OCI-LY7 (cell line): ENCODE data around the gene IGIP. TPM values are rescaled to one million over a fixed set of nuclear protein-coding genes. Genes with fewer than 3 reads are reported as not detected.

Experiments used
- BruUV-seq: library from RNA; stranded (reverse); fragments of 400-500 nt; replicated peaks from 2 replicates; lab custom pipeline; 2021; lab: Mats Ljungman, UMichigan
- CTCF ChIA-PET: fragments of 300-600 bp; sonication (Branson Sonifier 250); formaldehyde crosslinking; loops from one replicate; lab custom pipeline; 2022; ENCODE audit warnings: antibody characterized with exemption; ENCODE audit not compliant: unreplicated experiment; lab: Charles Lee
- POLR2A ChIA-PET: fragments of 300-600 bp; sonication (Branson Sonifier 250); formaldehyde crosslinking; loops from one replicate; lab custom pipeline; 2022; ENCODE audit warnings: antibody characterized with exemption; lab: Charles Lee
- DNase-seq: peaks from one replicate; pipeline ENCODE4 v3.0.0-alpha.2; 2015; ENCODE audit warnings: low spot score
- H2AFZ ChIP-seq: fragments of 200-600 bp; sonication (generic), shearing (Covaris generic); 2 replicates; pipeline ENCODE4 v1.6.1; 2014; ENCODE audit warnings: mild to moderate bottlenecking, antibody characterized with exemption, low read length, moderate library complexity
- H3K27ac ChIP-seq: fragments of 200-600 bp; sonication (generic); 2 replicates; pipeline ENCODE4 v1.5.1; 2014; ENCODE audit warnings: mixed run types, low read depth, mild to moderate bottlenecking, moderate library complexity, low read length, inconsistent platforms; ENCODE audit not compliant: poor library complexity, severe bottlenecking
- H3K36me3 ChIP-seq: fragments of 200-600 bp; sonication (generic); 2 replicates; pipeline ENCODE4 v1.6.1; 2014; ENCODE audit warnings: mild to moderate bottlenecking, antibody characterized with exemption, low read length, moderate library complexity, mixed read lengths; ENCODE audit not compliant: insufficient read depth
- H3K4me1 ChIP-seq: fragments of 200-600 bp; sonication (generic); 2 replicates; pipeline ENCODE4 v1.5.1; 2014; ENCODE audit warnings: mild to moderate bottlenecking, low read length; ENCODE audit not compliant: insufficient read depth, poor library complexity, severe bottlenecking
- H3K4me2 ChIP-seq: fragments of 200-600 bp; sonication (generic); 2 replicates; pipeline ENCODE4 v1.6.1; 2014; ENCODE audit warnings: mild to moderate bottlenecking, low read length
- H3K4me3 ChIP-seq: fragments of 200-600 bp; sonication (generic); 2 replicates; pipeline ENCODE4 v1.5.1; 2014; ENCODE audit warnings: mild to moderate bottlenecking, low read depth, low read length; ENCODE audit not compliant: poor library complexity, severe bottlenecking
- H3K79me2 ChIP-seq: fragments of 200-600 bp; sonication (generic); 2 replicates; pipeline ENCODE4 v1.6.1; 2016; ENCODE audit warnings: low read depth, mild to moderate bottlenecking, low read length, moderate library complexity, mixed read lengths; ENCODE audit not compliant: insufficient read depth
- H3K9me2 ChIP-seq: fragments of 200-600 bp; sonication (generic); 2 replicates; pipeline ENCODE4 v1.6.1; 2016; ENCODE audit warnings: mild to moderate bottlenecking, low read length, mixed read lengths; ENCODE audit not compliant: insufficient read depth
- H3K9me3 ChIP-seq: fragments of 200-600 bp; sonication (generic); 2 replicates; pipeline ENCODE4 v1.6.1; 2014; ENCODE audit warnings: mild to moderate bottlenecking, mixed run types, low read length, mixed read lengths
- H4K20me1 ChIP-seq: fragments of 200-600 bp; sonication (generic); 2 replicates; pipeline ENCODE4 v1.6.1; 2014; ENCODE audit warnings: mild to moderate bottlenecking, antibody characterized with exemption, low read length, moderate library complexity, mixed read lengths; ENCODE audit not compliant: insufficient read depth
- CTCF ChIP-seq: fragments of 200-600 bp; sonication (generic); conservative IDR thresholded peaks from 2 replicates; pipeline ENCODE4 v1.5.1; 2014; ENCODE audit warnings: mild to moderate bottlenecking, antibody characterized with exemption, low read length, moderate library complexity, mixed read lengths
- EZH2phosphoT487 ChIP-seq: fragments of 200-600 bp; sonication (generic); IDR thresholded peaks from 2 replicates; pipeline ENCODE4 v1.6.1; 2018; ENCODE audit warnings: low read depth, borderline replicate concordance, mild to moderate bottlenecking, mixed run types, antibody characterized with exemption, low read length, moderate library complexity, mixed read lengths
- intact Hi-C: fragments of 100-400 bp; cut with micrococcal nuclease; formaldehyde crosslinking; loops from one replicate; pipeline ENCODE4 v1.10.0; 2022; ENCODE audit not compliant: unreplicated experiment
- total RNA-seq, 2 experiments: library from RNA; depleted of rRNA in 1 of 2; stranded (reverse); fragments of >200 nt in 1 of 2; shearing (Covaris generic) in 1 of 2; gene quantifications; 2 replicates each; pipeline ENCODE4 v1.2.3, GENCODE V29; 2014 to 2022

The IGIP gene
- total RNA-seq, 2 experiments from 2014 or later, result 3.3 to 4.9 TPM

- H3K4me1 ChIP-seq, result peaks cover 9% of the 10 kb centered on the region
These were observed 43.7 kb downstream of the IGIP start for GRCh38 chr5:140169410-140169809.

GRCh38 chr5:140172483-140172882 lies 46.7 kb downstream of the IGIP start:
- no peak for DNase-seq
- Histone ChIP-seq H3K9me2 (no peaks in the 10 kb centered on the region), H3K4me1 (peaks cover 17% of the 10 kb centered on the region), H3K4me2 (no peak overlapping the region), H3K27ac (no peak overlapping the region), H3K36me3 (no peaks in the 10 kb centered on the region), H4K20me1 (no peaks in the 10 kb centered on the region), H3K9me3 (no peaks in the 10 kb centered on the region), H3K79me2 (peaks cover 9% of the 10 kb centered on the region; the same call in 1 of the 2 replicates), H2AFZ (no peak overlapping the region), H3K4me3 (no peak overlapping the region)
- BruUV-seq, result no TSS peak
- ChIA-PET POLR2A (no interaction called here), CTCF (no interaction called here)
- TF ChIP-seq CTCF (no peak), EZH2phosphoT487 (no peak)
- intact Hi-C loops, result no loop called here

More at GRCh38 chr5:140169410-140169809, 43.7 kb downstream of the IGIP start:
- Histone ChIP-seq H4K20me1 (no peaks in the 10 kb centered on the region), H3K27ac (no peak overlapping the region), H3K9me3 (no peaks in the 10 kb centered on the region), H3K36me3 (no peaks in the 10 kb centered on the region), H3K4me2 (no peak overlapping the region), H3K79me2 (no peaks in the 10 kb centered on the region), H3K4me3 (no peak overlapping the region), H3K9me2 (no peaks in the 10 kb centered on the region), H2AFZ (no peak overlapping the region)
- no peak for DNase-seq
- ChIA-PET POLR2A (interaction anchor here (0.6 to 1.5 kb wide), 5 partner anchors 8 to 216 kb away, joined by 3 to 4 read pairs (median 3); no protein-coding TSS in a partner anchor), CTCF (no interaction called here)
- TF ChIP-seq EZH2phosphoT487 (no peak), CTCF (no peak)
- intact Hi-C loops, result no loop called here
- no TSS peak for BruUV-seq

- H3K27ac ChIP-seq, result no peak overlapping the region
- no peaks in the 10 kb centered on the region for H4K20me1 ChIP-seq
- POLR2A ChIA-PET, result interaction anchor here (0.6 to 1.2 kb wide), 6 partner anchors 11 to 1744 kb away, joined by 3 to 9 read pairs (median 4); no protein-coding TSS in a partner anchor
- H3K36me3 ChIP-seq, result no peaks in the 10 kb centered on the region
- peak overlapping the region; percentile 92; the same call in 1 of the 2 replicates for H3K4me2 ChIP-seq
- CTCF ChIA-PET, result interaction anchor here (1.2 kb wide), 1 partner anchor 473 kb away, joined by 3 read pairs; the partner anchor contains the start of genes IK and NDUFA2
- intact Hi-C loops, result no loop called here
- H3K9me2 ChIP-seq, result no peaks in the 10 kb centered on the region
- DNase-seq, result no peak
- H3K4me3 ChIP-seq, result no peak overlapping the region
- peak overlapping the region; percentile 90; the same call in 1 of the 2 replicates for H2AFZ ChIP-seq
- H3K4me1 ChIP-seq, result peaks cover 10% of the 10 kb centered on the region
- peaks cover 9% of the 10 kb centered on the region; the same call in 1 of the 2 replicates for H3K79me2 ChIP-seq
- TF ChIP-seq CTCF, result no peak
- no peak for TF ChIP-seq EZH2phosphoT487
- no peaks in the 10 kb centered on the region for H3K9me3 ChIP-seq
- no TSS peak for BruUV-seq
These were observed 48.3 kb downstream of the IGIP start for GRCh38 chr5:140174014-140174413.
